K562 (cell line): Measurements from ENCODE around the gene TXNIP. TPM values are rescaled to one million over a fixed set of nuclear protein-coding genes. Genes with fewer than 3 reads are reported as not detected.

Experiments used
- BHLHE40 ChIP-seq: IDR thresholded peaks from 2 replicates; pipeline ENCODE4 v1.6.1; 2011; ENCODE audit warnings: low read length, improper control_type of control experiment
- CBX2 ChIP-seq: fragments of 200-600 bp; sonication (generic); IDR thresholded peaks from one replicate; pipeline ENCODE4 v1.6.1; 2012; ENCODE audit warnings: mild to moderate bottlenecking, low read length, inconsistent platforms; ENCODE audit not compliant: insufficient read depth, poor library complexity, severe bottlenecking
- DDX20 ChIP-seq: fragments of 450-650 bp; IDR thresholded peaks from 2 replicates; pipeline ENCODE4 v1.6.1; 2016; ENCODE audit warnings: missing genetic modification characterization, low read depth, mild to moderate bottlenecking, missing compliant biosample characterization, moderate library complexity
- HCFC1 ChIP-seq: IDR thresholded peaks from 2 replicates; pipeline ENCODE4 v1.6.1; 2012; ENCODE audit warnings: low read depth, low read length, improper control_type of control experiment
- KLF1 ChIP-seq: fragments of 450-650 bp; IDR thresholded peaks from 2 replicates; pipeline ENCODE4 v1.6.1; 2016; ENCODE audit warnings: missing genetic modification characterization, missing compliant biosample characterization
- KLF13 ChIP-seq: fragments of 450-650 bp; IDR thresholded peaks from 2 replicates; pipeline ENCODE4 v1.6.1; 2016; ENCODE audit warnings: missing genetic modification characterization, low read depth, mild to moderate bottlenecking, missing compliant biosample characterization, moderate library complexity, borderline replicate concordance
- KLF16 ChIP-seq: IDR thresholded peaks from 2 replicates; pipeline ENCODE4 v1.6.1; 2016; ENCODE audit warnings: antibody characterized with exemption
- MCM3 ChIP-seq: fragments of 450-650 bp; IDR thresholded peaks from 2 replicates; pipeline ENCODE4 v1.6.1; 2016
- TFAM ChIP-seq: fragments of 250-450 bp; sonication (Bioruptor Pico); conservative IDR thresholded peaks from 2 replicates; pipeline ENCODE4 v1.5.0; 2021; ENCODE audit warnings: mild to moderate bottlenecking, moderate library complexity
- YBX1 ChIP-seq: fragments of 450-650 bp; IDR thresholded peaks from 2 replicates; pipeline ENCODE4 v1.7.1; 2016; ENCODE audit warnings: mild to moderate bottlenecking
- ZFPM2 ChIP-seq: fragments of 250-450 bp; sonication (Bioruptor Pico); IDR thresholded peaks from 2 replicates; pipeline ENCODE4 v1.5.1; 2022; ENCODE audit warnings: mild to moderate bottlenecking
- polyA plus RNA-seq, 8 experiments: library from polyadenylated mRNA; depleted of rRNA in 4 of 8; stranded (reverse) in 5 of 8; unstranded in 3 of 8; fragments of >200 nt; fragmentation: Nextera tagmentation in 2 of 8; fragmentation: Illumina TruSeq in 1 of 8; extraction: Ambion mirVana in 2 of 8; extraction: Trizol in 1 of 8; gene quantifications; 2 replicates each; pipeline versions ENCODE4 v1.2.1 to v1.2.3, GENCODE V29; 2011 to 2014; ENCODE audit warnings: inconsistent platforms in 1 of 8, missing spikeins in 1 of 8
- total RNA-seq, 7 experiments: library from RNA; depleted of rRNA in 6 of 7; stranded (reverse); fragments of >200 nt in 6 of 7; fragmentation: Illumina TruSeq in 2 of 7; extraction: Trizol in 2 of 7; gene quantifications; 2 replicates each; pipeline versions ENCODE4 v1.2.1 to v1.2.3, GENCODE V29; 2011 to 2021; ENCODE audit warnings: low replicate concordance in 1 of 7
- TF ChIP-seq, protein P1 (sequence below): sonication (generic); formaldehyde crosslinking; IDR thresholded peaks from 2 replicates; pipeline ENCODE4 v1.8.1; 2023; ENCODE audit warnings: mild to moderate bottlenecking, missing genetic modification reagents
- TF ChIP-seq, protein P2 (sequence below), 2 experiments: IDR thresholded peaks in 1 of 2; conservative IDR thresholded peaks in 1 of 2; 2 replicates each; pipeline ENCODE4 v1.6.1; 2016; ENCODE audit warnings: low read depth in 2 of 2, mild to moderate bottlenecking in 1 of 2, missing compliant biosample characterization in 1 of 2, missing genetic modification characterization in 1 of 2, moderate library complexity in 1 of 2
- TF ChIP-seq, protein P3 (sequence below), 2 experiments: fragments of 450-650 bp; conservative IDR thresholded peaks; 2 replicates each; pipeline ENCODE4 v1.6.1; 2017; ENCODE audit warnings: mild to moderate bottlenecking in 2 of 2, moderate library complexity in 2 of 2
- TF ChIP-seq, protein P4 (sequence below): fragments of 250-450 bp; sonication (Bioruptor Pico); IDR thresholded peaks from 2 replicates; pipeline ENCODE4 v1.9.0; 2021; ENCODE audit warnings: mild to moderate bottlenecking
- TF ChIP-seq, protein P5 (sequence below), 2 experiments: fragments of 450-650 bp in 1 of 2; IDR thresholded peaks; 2 replicates each; pipeline ENCODE4 v1.6.1; 2011 to 2017; ENCODE audit warnings: low read depth in 2 of 2, antibody characterized with exemption in 1 of 2, borderline replicate concordance in 1 of 2, low read length in 1 of 2, mild to moderate bottlenecking in 1 of 2, mixed read lengths in 1 of 2; ENCODE audit not compliant: control insufficient read depth in 1 of 2

The TXNIP gene
- total and polyA plus RNA-seq, 9 of the 15 experiments (the other 6 are each of a cell fraction or from before 2014, with no cell fraction given), result 120 to 499 (median 257) TPM

DNA sequence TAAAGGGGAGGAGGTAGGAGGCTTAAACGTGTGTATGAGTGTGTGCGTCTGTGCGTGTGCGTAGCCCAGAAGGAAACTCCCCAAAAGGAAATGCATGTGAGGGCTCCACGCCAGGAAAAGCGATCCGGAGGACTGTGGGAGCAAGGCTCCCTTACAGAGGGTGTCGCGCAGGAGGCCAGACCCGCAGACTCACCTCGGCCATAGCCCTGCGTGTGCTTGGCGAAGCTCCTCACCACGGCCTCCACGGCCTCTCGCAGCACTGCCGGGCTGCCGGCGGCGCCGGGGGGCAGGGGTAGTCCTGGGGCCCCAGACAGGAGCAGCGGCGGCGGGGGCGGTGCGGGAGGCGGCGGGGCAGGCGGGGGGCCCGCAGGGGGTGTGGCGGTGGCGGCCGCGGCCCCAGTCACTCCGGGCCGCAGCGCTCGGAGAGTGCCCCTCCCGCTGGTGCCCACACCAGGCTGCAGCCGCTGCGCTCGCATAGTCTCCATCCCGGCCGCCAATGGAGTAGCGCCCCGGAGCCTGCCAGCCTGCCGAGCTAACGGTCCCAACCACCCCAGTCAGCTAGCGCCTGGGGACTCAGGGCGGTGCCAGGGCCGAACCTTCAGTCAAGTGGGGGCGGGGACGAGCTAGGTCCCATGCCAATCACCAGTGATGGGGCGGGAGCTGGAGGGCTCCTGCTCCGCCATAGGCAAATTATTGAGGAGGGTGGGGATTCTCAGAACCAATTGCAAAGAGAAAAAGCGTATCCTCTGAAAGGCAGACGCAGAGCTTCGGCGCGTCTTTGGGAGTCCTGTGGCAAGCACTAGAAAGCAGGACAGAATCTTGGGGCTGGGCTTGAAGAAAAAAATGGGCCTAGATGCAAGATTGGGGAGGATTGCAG, 38.7 kb downstream of the TXNIP start, which contains the start of gene LIX1L (continued):
- TF ChIP-seq, protein P1, sequence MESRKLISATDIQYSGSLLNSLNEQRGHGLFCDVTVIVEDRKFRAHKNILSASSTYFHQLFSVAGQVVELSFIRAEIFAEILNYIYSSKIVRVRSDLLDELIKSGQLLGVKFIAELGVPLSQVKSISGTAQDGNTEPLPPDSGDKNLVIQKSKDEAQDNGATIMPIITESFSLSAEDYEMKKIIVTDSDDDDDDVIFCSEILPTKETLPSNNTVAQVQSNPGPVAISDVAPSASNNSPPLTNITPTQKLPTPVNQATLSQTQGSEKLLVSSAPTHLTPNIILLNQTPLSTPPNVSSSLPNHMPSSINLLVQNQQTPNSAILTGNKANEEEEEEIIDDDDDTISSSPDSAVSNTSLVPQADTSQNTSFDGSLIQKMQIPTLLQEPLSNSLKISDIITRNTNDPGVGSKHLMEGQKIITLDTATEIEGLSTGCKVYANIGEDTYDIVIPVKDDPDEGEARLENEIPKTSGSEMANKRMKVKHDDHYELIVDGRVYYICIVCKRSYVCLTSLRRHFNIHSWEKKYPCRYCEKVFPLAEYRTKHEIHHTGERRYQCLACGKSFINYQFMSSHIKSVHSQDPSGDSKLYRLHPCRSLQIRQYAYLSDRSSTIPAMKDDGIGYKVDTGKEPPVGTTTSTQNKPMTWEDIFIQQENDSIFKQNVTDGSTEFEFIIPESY (CRISPR knock-in tag), result no peak
- TF ChIP-seq CBX2 (no peak), KLF1 (tag) (no peak), ZFPM2 (CRISPR knock-in tag) (no peak), BHLHE40 (no peak; the same call in 1 of the 2 replicates), TFAM (CRISPR knock-in tag) (no peak), YBX1 (no peak), KLF13 (no peak), MCM3 (no peak), DDX20 (no peak), HCFC1 (no peak), KLF16 (no peak)
- TF ChIP-seq, protein P2, sequence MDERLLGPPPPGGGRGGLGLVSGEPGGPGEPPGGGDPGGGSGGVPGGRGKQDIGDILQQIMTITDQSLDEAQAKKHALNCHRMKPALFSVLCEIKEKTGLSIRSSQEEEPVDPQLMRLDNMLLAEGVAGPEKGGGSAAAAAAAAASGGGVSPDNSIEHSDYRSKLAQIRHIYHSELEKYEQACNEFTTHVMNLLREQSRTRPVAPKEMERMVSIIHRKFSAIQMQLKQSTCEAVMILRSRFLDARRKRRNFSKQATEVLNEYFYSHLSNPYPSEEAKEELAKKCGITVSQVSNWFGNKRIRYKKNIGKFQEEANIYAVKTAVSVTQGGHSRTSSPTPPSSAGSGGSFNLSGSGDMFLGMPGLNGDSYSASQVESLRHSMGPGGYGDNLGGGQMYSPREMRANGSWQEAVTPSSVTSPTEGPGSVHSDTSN (CRISPR knock-in tag; IDR thresholded peaks at IDR 0.05; ENCODE audit: low read depth), result peak; percentile 92
- TF ChIP-seq, protein P2 (tag; conservative IDR thresholded peaks at IDR 0.05; ENCODE audit: low read depth), result peak; percentile 98
- TF ChIP-seq, protein P3, sequence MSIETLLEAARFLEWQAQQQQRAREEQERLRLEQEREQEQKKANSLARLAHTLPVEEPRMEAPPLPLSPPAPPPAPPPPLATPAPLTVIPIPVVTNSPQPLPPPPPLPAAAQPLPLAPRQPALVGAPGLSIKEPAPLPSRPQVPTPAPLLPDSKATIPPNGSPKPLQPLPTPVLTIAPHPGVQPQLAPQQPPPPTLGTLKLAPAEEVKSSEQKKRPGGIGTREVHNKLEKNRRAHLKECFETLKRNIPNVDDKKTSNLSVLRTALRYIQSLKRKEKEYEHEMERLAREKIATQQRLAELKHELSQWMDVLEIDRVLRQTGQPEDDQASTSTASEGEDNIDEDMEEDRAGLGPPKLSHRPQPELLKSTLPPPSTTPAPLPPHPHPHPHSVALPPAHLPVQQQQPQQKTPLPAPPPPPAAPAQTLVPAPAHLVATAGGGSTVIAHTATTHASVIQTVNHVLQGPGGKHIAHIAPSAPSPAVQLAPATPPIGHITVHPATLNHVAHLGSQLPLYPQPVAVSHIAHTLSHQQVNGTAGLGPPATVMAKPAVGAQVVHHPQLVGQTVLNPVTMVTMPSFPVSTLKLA (conservative IDR thresholded peaks at IDR 0.05), result peak; percentile 51 to 58; a peak in 2 of 4 replicates
- TF ChIP-seq, protein P4, sequence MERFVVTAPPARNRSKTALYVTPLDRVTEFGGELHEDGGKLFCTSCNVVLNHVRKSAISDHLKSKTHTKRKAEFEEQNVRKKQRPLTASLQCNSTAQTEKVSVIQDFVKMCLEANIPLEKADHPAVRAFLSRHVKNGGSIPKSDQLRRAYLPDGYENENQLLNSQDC, result no peak
- TF ChIP-seq, protein P5, sequence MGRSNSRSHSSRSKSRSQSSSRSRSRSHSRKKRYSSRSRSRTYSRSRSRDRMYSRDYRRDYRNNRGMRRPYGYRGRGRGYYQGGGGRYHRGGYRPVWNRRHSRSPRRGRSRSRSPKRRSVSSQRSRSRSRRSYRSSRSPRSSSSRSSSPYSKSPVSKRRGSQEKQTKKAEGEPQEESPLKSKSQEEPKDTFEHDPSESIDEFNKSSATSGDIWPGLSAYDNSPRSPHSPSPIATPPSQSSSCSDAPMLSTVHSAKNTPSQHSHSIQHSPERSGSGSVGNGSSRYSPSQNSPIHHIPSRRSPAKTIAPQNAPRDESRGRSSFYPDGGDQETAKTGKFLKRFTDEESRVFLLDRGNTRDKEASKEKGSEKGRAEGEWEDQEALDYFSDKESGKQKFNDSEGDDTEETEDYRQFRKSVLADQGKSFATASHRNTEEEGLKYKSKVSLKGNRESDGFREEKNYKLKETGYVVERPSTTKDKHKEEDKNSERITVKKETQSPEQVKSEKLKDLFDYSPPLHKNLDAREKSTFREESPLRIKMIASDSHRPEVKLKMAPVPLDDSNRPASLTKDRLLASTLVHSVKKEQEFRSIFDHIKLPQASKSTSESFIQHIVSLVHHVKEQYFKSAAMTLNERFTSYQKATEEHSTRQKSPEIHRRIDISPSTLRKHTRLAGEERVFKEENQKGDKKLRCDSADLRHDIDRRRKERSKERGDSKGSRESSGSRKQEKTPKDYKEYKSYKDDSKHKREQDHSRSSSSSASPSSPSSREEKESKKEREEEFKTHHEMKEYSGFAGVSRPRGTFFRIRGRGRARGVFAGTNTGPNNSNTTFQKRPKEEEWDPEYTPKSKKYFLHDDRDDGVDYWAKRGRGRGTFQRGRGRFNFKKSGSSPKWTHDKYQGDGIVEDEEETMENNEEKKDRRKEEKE (IDR thresholded peaks at IDR 0.05; ENCODE audit: borderline replicate concordance in 1 of 2, control insufficient read depth in 1 of 2, low read depth in 2 of 2, low read length in 1 of 2), result no peak
